Muscle layer of colon (tissue), 2 donors: ENCODE measurements around the gene INPP1.
"Not testable (repeated sequence)": the region's sequence is repeated elsewhere in the genome, so short reads cannot be mapped to it uniquely, and the experiment has no call there.

Experiments used
- H3K27ac ChIP-seq: one replicate; pipeline ENCODE4 v1.7.0; 2013; ENCODE audit warnings: low read depth, mild to moderate bottlenecking, low read length, moderate library complexity
- H3K27me3 ChIP-seq, 2 donors: one replicate each; pipeline ENCODE4 v1.7.0; 2013; ENCODE audit warnings: low read length in 2 of 2, mild to moderate bottlenecking in 2 of 2; ENCODE audit not compliant: insufficient read depth in 2 of 2, control insufficient read depth in 1 of 2
- H3K36me3 ChIP-seq: one replicate; pipeline ENCODE4 v1.7.0; 2013; ENCODE audit warnings: mild to moderate bottlenecking, low read length; ENCODE audit not compliant: insufficient read depth
- H3K4me1 ChIP-seq: one replicate; pipeline ENCODE4 v1.7.0; 2013; ENCODE audit warnings: mild to moderate bottlenecking, low read length; ENCODE audit not compliant: insufficient read depth
- H3K4me3 ChIP-seq, 2 donors: one replicate each; pipeline ENCODE4 v1.7.0; 2013; ENCODE audit warnings: low read length in 2 of 2, low read depth in 1 of 2, mild to moderate bottlenecking in 1 of 2, moderate library complexity in 1 of 2
- H3K9ac ChIP-seq: one replicate; pipeline ENCODE4 v1.7.0; 2013; ENCODE audit warnings: low read length
- H3K9me3 ChIP-seq: one replicate; pipeline ENCODE4 v1.7.0; 2013; ENCODE audit warnings: mild to moderate bottlenecking, low read length
- donor health status: abdominal sarcoma.
- donor health status: Adenocarcinoma of cecum.

INPP1 gene

GRCh38 chr2:190334479-190335224 lies 8.7 kb upstream of the INPP1 start:
- no peaks in the 10 kb centered on the region for H3K9me3 ChIP-seq
- H3K9ac ChIP-seq = no peak overlapping the region
- no peaks in the 10 kb centered on the region for H3K27me3 ChIP-seq
- H3K27ac ChIP-seq = no peak overlapping the region
- H3K36me3 ChIP-seq = no peaks in the 10 kb centered on the region
- peaks cover 7% of the 10 kb centered on the region for H3K4me1 ChIP-seq
- no peak overlapping the region for H3K4me3 ChIP-seq

GRCh38 chr2:190335225-190335559 lies 8.2 kb upstream of the INPP1 start:
- H3K4me3 ChIP-seq = no peak overlapping the region

GRCh38 chr2:190335584-190335983 lies 7.8 kb upstream of the INPP1 start:
- not testable (repeated sequence) for H3K4me3 ChIP-seq, H3K36me3 ChIP-seq, H3K4me1 ChIP-seq, H3K27ac ChIP-seq, H3K27me3 ChIP-seq, H3K9me3 ChIP-seq, H3K9ac ChIP-seq

More at GRCh38 chr2:190335225-190335559, 8.2 kb upstream of the INPP1 start:
- Histone ChIP-seq H3K4me1 (peaks cover 7% of the 10 kb centered on the region), H3K9me3 (no peaks in the 10 kb centered on the region), H3K9ac (no peak overlapping the region), H3K36me3 (no peaks in the 10 kb centered on the region), H3K27me3 (no peaks in the 10 kb centered on the region), H3K27ac (no peak overlapping the region)

DNA sequence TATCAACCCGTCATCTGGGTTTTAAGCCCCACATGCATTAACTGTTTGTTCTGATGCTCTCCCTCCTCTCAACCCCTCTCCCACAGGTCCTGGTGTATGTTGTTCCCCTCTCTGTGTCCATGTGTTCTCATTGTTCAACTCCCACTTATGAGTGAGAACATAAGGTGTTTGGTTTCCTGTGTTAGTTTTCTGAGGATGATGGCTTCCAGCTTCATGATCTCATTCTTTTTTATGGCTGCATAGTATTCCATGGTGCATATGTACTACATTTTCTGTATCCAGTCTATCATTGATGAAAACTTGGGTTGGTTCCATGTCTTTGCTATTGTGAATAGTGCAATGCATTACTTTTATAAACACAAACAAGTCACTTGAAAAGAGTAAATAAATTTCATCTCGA lies 7.0 kb upstream of the INPP1 start:
- Histone ChIP-seq H3K9me3 (no peaks in the 10 kb centered on the region), H3K4me3 (no peak overlapping the region), H3K36me3 (no peaks in the 10 kb centered on the region), H3K9ac (no peak overlapping the region), H3K4me1 (peaks cover 7% of the 10 kb centered on the region), H3K27ac (no peak overlapping the region), H3K27me3 (no peaks in the 10 kb centered on the region)

- Histone ChIP-seq H3K9ac (no peak overlapping the region), H3K27me3 (no peaks in the 10 kb centered on the region), H3K4me3 (no peak overlapping the region), H3K4me1 (peaks cover 13% of the 10 kb centered on the region), H3K36me3 (no peaks in the 10 kb centered on the region), H3K27ac (no peak overlapping the region), H3K9me3 (no peaks in the 10 kb centered on the region)
Measured at GRCh38 chr2:190338453-190338852, 4.9 kb upstream of the INPP1 start.

DNA sequence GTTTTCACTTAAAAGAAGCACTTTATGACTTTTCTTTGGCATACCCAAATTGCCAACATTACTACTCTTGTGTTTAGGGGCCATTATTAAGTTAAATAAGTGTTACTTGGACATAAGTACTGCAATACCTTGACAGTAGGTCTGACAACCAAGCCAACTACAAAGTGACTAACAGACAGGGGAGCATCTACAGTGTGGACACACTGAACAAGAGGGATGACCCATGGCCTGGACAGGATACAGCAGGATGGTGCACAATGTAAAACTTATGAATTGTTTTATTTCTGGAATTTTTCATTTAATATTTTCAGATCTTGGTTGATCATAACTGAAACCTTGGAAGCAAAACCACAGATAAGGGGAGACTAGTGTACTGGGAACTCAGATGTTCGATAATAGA lies 4.0 kb upstream of the INPP1 start:
- no peak overlapping the region for H3K9ac ChIP-seq
- no peaks in the 10 kb centered on the region for H3K36me3 ChIP-seq
- H3K9me3 ChIP-seq = no peaks in the 10 kb centered on the region
- H3K4me1 ChIP-seq = peaks cover 15% of the 10 kb centered on the region
- H3K4me3 ChIP-seq = no peak overlapping the region
- no peak overlapping the region for H3K27ac ChIP-seq
- H3K27me3 ChIP-seq = no peaks in the 10 kb centered on the region

DNA sequence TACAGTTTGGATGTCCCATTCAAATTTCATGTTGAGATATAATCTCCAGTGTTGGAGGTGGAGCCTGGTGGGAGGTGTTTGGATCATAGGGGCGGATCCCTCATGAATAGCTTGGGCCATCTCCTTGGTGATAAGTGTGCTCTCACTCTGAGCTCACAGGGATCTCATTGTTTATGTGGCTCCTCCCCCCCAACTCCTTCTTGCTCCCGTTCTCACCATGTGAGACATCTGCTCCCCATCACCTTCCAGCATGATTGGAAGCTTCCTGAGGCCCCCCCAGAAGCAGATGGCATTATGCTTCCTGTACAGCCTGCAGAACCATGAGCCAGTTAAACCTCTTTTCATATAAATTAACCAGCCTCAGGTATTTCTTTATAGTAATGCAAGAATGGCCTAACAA lies 3.0 kb upstream of the INPP1 start:
- Histone ChIP-seq H3K4me3 (no peak overlapping the region), H3K9ac (no peak overlapping the region), H3K36me3 (no peaks in the 10 kb centered on the region), H3K27me3 (no peaks in the 10 kb centered on the region), H3K9me3 (no peaks in the 10 kb centered on the region), H3K27ac (no peak overlapping the region), H3K4me1 (peaks cover 20% of the 10 kb centered on the region)

DNA sequence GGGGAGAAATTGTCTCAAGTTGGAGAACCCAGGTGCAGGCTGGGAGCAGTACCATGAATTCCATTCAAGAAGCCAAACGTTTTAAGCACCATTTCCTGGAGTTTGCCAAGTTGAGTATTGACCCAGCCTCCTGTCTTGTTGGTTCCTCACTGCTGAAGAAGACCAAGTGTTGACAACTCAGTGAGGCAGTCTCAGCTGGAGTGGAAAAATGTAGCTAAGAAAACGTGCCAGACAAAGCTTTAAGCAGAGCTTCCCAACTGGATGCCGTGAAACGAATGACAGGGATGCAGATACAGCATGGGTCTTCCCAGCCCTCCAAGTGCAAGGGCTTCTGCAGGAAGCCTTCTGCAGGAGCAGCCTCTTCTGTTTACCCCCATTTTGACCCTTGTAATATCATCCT lies 778 bp upstream of the INPP1 start:
- Histone ChIP-seq H3K4me1 (peaks cover 20% of the 10 kb centered on the region), H3K9me3 (no peaks in the 10 kb centered on the region), H3K4me3 (no peak overlapping the region), H3K27me3 (no peaks in the 10 kb centered on the region), H3K27ac (no peak overlapping the region), H3K9ac (no peak overlapping the region), H3K36me3 (no peaks in the 10 kb centered on the region)

GRCh38 chr2:190343089-190343535 lies 277 bp upstream of the INPP1 start:
- peak overlapping the region; percentile 90 for H3K27ac ChIP-seq
- no peaks in the 10 kb centered on the region for H3K36me3 ChIP-seq
- H3K9ac ChIP-seq = peak overlapping the region; percentile 58
- H3K4me3 ChIP-seq = peak overlapping the region; percentile 61 to 90
- H3K27me3 ChIP-seq = no peaks in the 10 kb centered on the region
- peaks cover 16% of the 10 kb centered on the region for H3K4me1 ChIP-seq
- H3K9me3 ChIP-seq = no peaks in the 10 kb centered on the region

DNA sequence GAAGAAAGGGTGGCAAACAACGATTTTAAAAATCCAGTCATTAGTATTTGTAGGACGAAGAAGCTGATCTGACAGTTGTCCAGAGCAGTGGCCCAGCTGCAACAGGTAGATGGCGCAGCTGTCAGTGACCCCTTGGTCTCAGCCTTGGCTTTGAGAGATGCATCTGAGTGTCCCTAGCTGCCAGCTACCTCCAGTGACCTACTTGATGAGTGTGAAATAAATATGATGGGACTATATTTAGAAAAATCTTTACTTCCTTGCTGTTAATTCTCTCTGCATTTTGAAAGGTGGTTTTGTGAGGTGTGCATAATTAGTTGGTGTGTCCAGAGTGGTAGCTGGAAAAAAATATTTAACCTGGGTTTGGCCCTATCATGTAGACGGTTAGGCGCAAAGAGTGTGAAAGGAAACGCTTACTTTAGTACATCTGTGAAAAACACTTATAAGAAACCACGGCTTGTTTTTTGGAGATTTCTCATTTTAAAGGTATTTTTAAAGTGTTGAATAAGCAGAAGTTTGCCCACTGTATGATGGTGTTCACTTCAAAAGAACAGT lies 963 bp downstream of the INPP1 start:
- Histone ChIP-seq H3K4me3 (peak overlapping the region; percentile 61 to 90), H3K9ac (peak overlapping the region; percentile 58), H3K4me1 (peaks cover 13% of the 10 kb centered on the region), H3K27me3 (no peaks in the 10 kb centered on the region), H3K9me3 (no peaks in the 10 kb centered on the region), H3K27ac (peak overlapping the region; percentile 90), H3K36me3 (no peaks in the 10 kb centered on the region)

DNA sequence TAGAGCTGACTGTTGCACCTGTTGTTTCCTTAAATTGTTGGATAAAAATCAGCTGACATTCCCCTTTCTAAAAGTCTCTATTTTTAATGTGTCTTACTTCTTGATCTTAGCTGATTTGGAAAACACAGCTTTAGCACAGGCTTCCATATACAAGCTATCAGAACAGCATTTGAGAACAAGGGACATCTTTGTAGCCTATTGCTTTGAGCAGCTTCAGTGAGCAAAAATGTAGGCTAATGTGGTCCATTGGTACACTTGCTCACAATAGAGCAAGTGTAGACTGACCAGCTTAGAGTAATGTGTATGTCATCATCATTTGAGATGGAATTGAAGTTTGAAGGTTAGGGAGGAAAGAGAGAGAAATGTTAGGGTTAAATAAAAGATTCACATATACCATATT lies 7.0 kb downstream of the INPP1 start:
- Histone ChIP-seq H3K9ac (no peak overlapping the region), H3K27me3 (no peaks in the 10 kb centered on the region), H3K4me1 (peaks cover 13% of the 10 kb centered on the region), H3K9me3 (no peaks in the 10 kb centered on the region), H3K36me3 (no peaks in the 10 kb centered on the region), H3K27ac (no peak overlapping the region), H3K4me3 (no peak overlapping the region)

DNA sequence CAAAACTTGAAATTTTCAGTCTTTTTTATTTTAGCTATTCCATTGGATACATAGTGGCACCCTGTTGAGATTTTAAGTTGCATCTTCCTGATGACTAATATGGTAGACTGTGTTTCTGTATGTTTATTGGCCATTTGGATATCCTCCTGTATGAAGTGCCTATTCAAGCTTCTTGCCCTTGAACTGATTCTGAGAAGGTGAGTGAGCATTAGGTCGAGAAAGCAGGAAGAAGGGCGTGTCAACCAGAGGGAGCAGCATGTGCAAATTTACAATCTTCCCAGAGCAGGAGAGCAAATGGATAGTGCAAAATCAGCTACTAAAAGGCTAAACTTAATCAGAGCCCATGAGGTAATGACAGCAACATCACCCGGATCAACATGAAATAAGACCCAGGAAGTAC lies 8.6 kb downstream of the INPP1 start:
- H3K4me3 ChIP-seq = no peak overlapping the region
- H3K9me3 ChIP-seq = no peaks in the 10 kb centered on the region
- no peaks in the 10 kb centered on the region for H3K36me3 ChIP-seq
- no peaks in the 10 kb centered on the region for H3K27me3 ChIP-seq
- no peak overlapping the region for H3K27ac ChIP-seq
- peaks cover 18% of the 10 kb centered on the region for H3K4me1 ChIP-seq
- H3K9ac ChIP-seq = no peak overlapping the region
